HG03558 (cell line): ENCODE measurements around the gene USP54.
A peak's percentile ranks its signal among the peaks of the same experiment; 100 is the strongest.

Experiments
- ATAC-seq: cut with Tn5 transposase; IDR thresholded peaks from one replicate; pipeline ENCODE4 v1.9.1; 2021; ENCODE audit warnings: moderate number of reproducible peaks; ENCODE audit not compliant: unreplicated experiment; ENCODE audit errors: extremely low read depth

The USP54 gene

GRCh38 chr10:73537709-73538108 is 53.4 kb downstream of the USP54 start:
- ATAC-seq = no peak

GRCh38 chr10:73537288-73537687 is 53.9 kb downstream of the USP54 start:
- no peak for ATAC-seq

DNA sequence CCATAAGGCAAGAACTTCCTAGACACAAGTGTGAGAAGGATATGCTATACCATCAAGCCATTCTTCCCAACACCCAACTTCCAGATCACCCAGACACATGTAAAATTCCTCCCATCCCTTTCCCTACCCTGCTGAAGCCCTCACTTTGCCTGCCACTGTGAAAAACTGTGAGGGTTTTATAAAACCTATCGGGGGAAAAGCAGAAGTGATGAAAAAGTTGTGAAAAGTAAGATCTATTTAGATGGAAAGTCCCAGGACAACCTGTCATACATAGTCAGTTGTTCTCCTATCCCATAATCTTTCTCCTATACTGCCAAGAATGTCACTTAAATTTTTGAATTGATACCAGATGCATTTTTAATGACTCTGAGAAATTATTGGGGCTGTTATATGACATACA is 56.3 kb downstream of the USP54 start:
- no peak for ATAC-seq

- no peak for ATAC-seq
Observed at GRCh38 chr10:73529089-73529832, 61.9 kb downstream of the USP54 start.

GRCh38 chr10:73522263-73522662 is 68.9 kb downstream of the USP54 start:
- ATAC-seq = no peak

- no peak for ATAC-seq
Observed at GRCh38 chr10:73519336-73519735, 71.8 kb downstream of the USP54 start.

- ATAC-seq = no peak
Observed at GRCh38 chr10:73517166-73517888, 73.8 kb downstream of the USP54 start.

DNA sequence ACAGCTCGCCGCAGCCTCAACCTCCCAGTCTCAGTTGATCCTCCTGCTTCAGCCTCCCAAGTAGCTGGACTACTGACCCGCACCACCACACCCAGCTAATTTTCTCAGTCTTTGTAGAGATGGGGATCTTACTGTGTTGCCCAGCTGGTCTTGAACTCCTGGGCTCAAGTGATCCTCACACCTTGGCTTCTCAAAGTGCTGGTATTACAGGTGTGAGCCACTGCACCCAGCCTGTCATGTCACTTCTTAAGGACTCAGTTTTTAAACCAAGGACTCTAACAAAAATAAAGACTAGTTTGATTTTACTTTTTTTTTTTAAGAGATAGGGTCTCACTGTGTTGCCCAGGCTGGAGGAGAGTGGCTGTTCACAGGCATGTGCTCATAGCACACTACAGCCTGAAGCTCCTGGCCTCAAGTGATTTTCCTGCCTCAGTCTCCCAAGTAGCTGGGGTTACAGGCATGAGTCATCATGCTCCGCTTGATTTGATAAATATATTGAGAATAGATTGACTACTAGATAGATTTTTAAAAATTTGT is 78.9 kb downstream of the USP54 start:
- ATAC-seq = no peak

- no peak for ATAC-seq
Observed at GRCh38 chr10:73509695-73510094, 81.4 kb downstream of the USP54 start.

DNA sequence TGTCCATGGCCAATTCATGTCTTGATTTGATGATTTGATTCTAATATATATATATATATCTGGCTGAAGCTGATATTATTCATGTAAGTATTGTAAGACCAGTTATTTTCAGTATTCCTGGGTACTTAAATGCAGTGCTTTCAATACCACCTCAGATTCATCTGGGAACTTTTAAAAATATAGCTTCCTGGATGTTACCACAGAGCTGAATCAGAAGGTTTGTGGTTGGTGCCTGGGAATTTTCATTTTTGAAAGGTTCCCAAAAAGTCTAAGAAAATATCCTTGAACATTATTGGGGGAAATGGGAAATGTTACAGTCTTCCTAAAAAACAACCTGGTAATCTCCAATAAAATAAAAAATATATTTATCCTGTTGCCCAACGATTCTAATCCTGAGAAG is 84.7 kb downstream of the USP54 start:
- no peak for ATAC-seq

DNA sequence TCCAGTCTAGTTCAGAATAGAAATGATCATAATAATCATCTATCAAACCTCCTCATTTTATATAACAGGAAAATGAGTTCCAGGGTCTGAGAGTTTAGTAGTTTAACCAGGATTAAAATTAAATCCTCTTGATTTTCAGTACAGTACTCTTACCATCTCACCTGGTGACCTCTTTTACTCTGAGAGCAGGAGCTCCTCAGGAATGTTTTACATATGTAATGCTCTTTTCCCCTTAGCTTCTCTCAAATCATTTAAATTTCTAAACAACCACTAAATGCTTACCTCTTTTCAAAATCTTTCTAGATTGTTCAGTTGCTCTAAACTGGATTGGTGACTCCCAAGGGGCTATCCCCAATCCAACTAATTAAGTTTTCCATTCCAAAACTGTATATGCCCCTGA is 85.1 kb downstream of the USP54 start:
- no peak for ATAC-seq

DNA sequence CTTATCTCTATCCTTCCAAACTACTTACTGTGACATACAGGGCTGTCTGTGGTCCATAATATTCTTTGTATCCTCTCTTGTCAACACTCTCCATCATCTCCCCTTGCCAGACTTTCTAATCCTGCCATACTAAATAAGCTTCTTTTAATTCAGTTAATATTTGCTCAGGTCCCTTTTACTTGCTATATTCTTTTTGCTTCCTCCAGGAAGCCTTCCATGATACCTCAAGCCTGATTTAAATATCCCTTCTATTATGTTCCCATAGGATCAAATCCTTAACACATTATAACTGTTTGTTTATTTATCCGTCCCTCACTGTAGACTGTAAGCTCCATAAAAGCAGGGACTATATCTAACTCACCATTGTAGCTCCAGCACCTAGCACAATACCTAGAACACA is 88.1 kb downstream of the USP54 start:
- no peak for ATAC-seq

GRCh38 chr10:73501651-73502050 is 89.5 kb downstream of the USP54 start:
- ATAC-seq = no peak

DNA sequence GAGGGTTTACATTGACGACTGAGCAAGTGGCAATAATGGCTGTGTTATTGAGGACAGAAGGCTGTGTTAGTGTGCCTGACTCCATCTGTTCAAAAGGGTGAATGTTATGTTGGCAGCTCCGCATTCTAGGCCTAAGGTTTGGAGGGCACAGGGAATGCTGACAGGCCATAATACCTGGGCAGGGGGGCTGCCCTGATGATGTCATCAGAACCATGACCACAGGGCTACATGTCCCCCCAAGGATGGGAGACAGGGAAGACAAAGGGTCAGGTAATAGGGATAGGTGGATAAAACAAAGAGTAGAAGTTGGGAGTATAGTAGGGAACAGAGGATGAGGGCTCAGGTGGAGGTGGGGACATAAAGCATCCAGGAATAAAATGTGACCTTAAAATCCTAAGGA is 93.5 kb downstream of the USP54 start:
- no peak for ATAC-seq

- ATAC-seq = peak; percentile 24
Observed at GRCh38 chr10:73495884-73496674, 95.1 kb downstream of the USP54 start, which contains the start of gene PPP3CB. TSS of gene PPP3CB (minus strand) at chr10:73496024. CDS start at chr10:73495889, 135 bp downstream.

GRCh38 chr10:73495226-73495883 is 95.8 kb downstream of the USP54 start:
- peak; percentile 68 for ATAC-seq

DNA sequence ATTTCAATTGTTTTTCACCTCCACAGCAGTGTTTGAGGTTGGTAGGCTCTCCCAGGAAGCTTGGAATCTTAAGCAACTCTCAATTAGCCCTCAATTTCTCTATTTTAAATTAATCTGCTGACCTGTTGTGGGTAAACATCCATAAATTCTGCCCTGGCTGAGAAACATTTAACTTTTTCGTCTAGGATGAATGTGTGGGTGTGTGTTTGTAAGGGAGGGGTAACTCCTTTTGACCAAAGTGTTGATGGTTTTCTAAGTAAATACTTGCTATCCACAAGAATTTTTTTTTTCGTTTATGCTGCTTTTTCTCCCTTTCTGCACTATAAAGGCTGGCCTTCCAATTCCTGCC is 96.3 kb downstream of the USP54 start:
- no peak for ATAC-seq

DNA sequence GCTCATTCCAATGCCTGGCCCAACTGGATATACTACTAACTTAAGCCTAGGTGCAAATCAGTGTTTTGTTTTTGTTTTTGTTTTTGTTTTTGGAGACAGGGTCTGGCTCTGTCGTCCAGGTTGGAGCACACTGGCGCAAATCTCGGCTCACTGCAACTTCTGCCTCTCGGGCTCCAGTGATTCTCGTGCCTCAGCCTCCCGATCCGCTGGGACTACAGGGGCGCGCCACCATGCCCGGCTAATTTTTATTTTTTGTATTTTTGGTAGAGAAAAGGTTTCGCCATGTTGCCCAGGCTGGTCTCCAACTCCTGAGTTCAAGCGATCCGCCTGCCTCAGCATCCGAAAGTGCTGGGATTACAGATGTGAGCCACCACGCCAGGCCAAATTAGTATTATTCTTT is 96.9 kb downstream of the USP54 start:
- ATAC-seq = no peak

- no peak for ATAC-seq
Observed at GRCh38 chr10:73493781-73494180, 97.4 kb downstream of the USP54 start.

DNA sequence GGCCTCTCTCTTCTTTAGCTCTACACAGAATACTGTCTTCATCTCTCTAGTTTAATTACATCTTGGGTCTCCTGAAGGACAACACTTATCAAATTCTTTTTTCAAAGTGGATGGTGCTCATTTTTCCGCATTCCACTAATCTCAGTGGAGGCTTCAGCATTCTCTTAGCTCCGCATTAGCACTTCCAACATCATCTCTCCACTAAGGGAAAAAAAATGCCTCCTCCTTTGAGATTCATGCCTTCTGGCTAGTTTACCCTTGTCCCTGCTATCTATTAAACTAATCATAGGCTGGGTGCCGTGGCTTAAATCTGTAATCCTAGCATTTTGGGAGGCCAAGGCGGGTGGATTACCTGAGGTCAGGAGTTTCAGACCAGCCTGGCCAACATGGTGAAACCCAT is 104.5 kb downstream of the USP54 start:
- ATAC-seq = no peak
